Adipose tissue (tissue), 3 donors: ENCODE data around the gene OR5C1. TPM values are rescaled to one million over a fixed set of nuclear protein-coding genes. Genes with fewer than 3 reads are reported as not detected.
"Not testable (repeated sequence)": the region's sequence is repeated elsewhere in the genome, so short reads cannot be mapped to it uniquely, and the experiment has no call there.

ENCODE experiments used
- H3K27ac ChIP-seq: one replicate; pipeline ENCODE4 v1.5.1; 2013; ENCODE audit warnings: low read depth, low read length
- WGBS, 3 donors: extraction: QIAGEN DNeasy Blood & Tissue Kit; methylation state at CpG; one replicate each; pipeline ENCODE4 v1.1.7; 2013; 5-methylcytosine and 5-hydroxymethylcytosine counted together
- polyA plus RNA-seq, 3 donors: library from polyadenylated mRNA; stranded (reverse); fragments of 200-250 nt; gene quantifications; one replicate each; pipeline ENCODE4 v1.2.3, GENCODE V29; 2013
- donor health status: healthy with polysubstance abuse.
- donor health status: Bipolar disorder and iron deficiency.
- donor health status: healthy.

OR5C1 gene
- polyA plus RNA-seq, 3 donors: 0.34 TPM; not detected in 2

DNA sequence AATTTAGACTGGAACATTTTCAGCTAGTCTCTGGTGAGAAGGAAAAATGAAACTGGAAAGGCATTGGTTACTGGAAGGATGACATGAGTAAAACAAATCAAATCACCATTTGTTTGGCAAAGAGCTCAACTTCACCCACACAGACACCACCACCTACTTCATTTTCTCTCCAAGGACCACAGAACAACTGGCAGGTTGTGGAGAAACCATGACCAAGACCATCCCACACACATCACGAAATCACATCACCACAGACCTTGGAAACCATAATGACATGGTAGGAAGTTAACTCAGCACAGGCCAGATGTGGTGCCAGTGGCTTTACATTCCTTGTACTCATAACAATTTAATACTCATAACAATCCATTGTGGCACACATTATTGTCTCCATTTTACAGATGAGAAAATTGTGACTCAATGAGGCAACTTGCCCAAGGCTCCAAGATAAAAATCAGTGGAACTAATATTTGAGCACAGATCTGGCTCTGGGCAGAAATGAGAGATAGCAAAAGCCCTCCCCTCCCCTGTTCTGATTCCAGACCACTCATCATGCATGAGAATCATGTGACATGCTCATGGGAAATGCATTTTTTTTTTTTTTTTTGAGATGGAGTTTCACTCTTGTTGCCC lies 18.7 kb downstream of the OR5C1 start:
- 75 to 83% (median 75%) methylated on average over 1 of the region's 1 CpG for WGBS, 3 donors
- H3K27ac ChIP-seq: no peak overlapping the region

DNA sequence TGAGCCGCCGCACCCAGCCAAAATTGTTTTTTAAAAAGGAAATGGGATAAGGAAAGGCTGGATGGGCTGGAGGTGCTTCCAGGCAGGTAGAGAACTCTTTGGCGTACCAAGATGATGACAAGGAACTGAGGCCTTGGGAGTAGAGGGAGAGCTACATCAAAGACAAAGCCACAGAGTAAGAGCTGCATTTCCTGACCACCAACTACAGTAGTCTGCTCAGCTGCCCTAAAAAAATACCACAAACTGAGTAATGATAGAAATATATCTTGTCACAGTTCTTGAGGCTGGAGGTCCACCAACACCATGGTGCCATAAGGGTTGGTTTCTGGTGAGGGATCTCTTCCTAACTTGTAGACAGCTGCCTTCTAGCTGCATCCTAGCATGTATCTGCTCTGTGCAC lies 19.4 kb downstream of the OR5C1 start:
- 91 to 96% (median 93%) methylated on average over 3 of the region's 3 CpGs for WGBS, 3 donors
- H3K27ac ChIP-seq: no peak overlapping the region

DNA sequence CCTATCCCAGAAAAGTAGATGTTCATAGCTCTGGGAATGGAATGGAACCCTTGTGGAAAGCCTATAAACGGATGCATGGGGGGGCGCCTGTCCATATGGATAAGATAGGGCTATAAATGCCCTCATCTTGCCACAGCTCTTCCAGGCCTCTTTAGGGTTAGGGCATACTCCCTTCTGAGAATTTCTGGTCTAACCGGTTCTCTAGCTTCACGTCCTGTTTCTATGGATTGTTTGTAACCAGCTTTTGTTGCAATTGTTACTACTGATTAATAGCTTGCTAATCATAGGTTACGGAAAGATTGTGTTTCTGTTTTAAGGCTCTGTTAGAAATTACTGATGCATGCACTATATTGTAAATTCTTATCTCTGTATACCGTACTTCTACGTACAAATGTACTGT lies 20.5 kb downstream of the OR5C1 start:
- 37 to 90% (median 78%) methylated on average over 7 of the region's 7 CpGs for WGBS, 3 donors
- H3K27ac ChIP-seq: not testable (repeated sequence)

DNA sequence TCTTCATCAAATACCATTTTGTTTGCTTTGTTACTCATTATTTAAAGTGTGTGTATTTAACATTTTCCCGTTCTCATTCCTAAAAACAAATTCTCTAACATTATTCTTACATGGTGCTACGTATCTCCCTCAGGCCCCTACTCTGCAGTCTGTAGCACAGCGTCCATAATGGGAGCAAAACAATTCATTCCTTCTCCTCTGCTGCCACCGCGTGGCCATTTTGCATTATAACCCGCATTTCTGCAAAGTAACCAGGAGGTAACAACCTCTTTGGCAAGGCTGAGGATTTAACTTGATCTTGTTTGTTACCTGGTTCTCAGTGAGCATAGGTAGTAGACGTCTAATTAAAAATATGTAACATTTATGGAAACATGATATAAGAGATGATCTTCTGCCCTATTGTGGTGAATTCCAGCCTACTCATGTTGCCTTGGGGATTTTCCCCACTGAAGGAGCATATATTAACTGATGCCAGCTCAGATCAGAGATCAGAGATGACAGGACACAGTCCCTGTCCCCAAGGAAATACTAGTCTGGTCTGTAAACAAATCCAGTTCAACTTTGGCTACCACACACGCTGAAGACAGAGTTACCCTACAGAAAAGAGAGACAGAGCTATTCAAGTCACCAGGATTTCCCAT lies 21.7 kb downstream of the OR5C1 start:
- no peak overlapping the region for H3K27ac ChIP-seq
- WGBS, 3 donors: 4 to 7% (median 4%) methylated on average over 8 of the region's 8 CpGs

DNA sequence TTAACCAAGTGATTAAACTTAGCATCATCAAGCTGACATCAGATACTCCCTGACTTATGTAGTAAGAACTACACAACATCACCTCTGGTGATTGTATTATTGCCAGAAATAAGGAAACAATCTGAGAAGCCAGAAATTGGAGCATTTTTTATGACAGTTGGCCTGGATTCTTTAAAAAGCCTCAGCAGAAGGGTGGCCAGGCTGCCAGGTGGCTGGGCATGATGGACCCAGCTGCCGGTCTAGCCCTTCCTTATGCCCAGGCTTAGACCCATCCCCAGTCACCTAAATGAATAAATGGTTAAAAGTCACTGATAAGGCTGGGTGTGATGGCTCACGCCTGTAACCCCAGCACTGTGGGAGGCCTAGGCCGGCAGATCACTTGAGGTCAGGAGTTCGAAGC lies 24.0 kb downstream of the OR5C1 start:
- 71 to 81% (median 80%) methylated on average over 4 of the region's 4 CpGs for WGBS, 3 donors
- no peak overlapping the region for H3K27ac ChIP-seq

DNA sequence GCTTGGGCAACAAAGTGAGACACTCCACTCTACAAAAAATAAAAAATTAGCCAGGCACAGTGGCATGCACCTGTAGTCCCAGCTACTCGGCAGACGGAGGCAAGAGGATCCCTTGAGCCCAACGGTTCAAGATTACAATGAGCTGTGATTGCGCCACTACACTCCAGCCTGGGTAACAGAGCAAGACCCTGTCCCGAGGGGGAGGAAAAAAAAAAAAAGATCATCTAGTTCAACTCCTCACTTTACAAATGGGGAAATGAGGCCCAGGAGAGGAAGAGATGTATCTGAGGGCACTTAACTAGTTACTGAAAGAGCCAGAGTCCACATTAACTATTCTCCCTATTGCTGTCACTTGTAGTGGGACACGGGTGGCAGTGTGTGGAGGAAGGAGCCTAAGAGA lies 25.8 kb downstream of the OR5C1 start:
- H3K27ac ChIP-seq: no peak overlapping the region
- WGBS, 3 donors: 45 to 71% (median 47%) methylated on average over 6 of the region's 6 CpGs

DNA sequence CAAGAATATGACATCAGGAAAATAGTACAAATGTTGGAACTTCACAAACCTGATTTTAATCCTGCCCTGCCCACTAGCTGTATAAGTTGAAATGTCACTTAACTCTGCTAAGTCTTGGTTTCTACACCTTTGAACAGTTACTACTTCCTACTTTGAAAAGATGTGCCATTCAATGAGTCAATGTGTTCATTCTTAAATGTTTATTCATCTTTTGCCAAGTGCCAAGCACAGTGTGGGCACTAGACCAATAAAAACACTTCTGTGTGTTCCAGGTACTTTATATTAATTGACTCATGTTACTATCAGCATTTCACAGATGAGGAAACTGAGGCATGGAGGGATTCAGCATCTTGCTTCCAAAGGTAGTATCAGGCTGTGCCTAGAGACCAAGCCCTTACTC lies 26.8 kb downstream of the OR5C1 start:
- H3K27ac ChIP-seq: no peak overlapping the region

DNA sequence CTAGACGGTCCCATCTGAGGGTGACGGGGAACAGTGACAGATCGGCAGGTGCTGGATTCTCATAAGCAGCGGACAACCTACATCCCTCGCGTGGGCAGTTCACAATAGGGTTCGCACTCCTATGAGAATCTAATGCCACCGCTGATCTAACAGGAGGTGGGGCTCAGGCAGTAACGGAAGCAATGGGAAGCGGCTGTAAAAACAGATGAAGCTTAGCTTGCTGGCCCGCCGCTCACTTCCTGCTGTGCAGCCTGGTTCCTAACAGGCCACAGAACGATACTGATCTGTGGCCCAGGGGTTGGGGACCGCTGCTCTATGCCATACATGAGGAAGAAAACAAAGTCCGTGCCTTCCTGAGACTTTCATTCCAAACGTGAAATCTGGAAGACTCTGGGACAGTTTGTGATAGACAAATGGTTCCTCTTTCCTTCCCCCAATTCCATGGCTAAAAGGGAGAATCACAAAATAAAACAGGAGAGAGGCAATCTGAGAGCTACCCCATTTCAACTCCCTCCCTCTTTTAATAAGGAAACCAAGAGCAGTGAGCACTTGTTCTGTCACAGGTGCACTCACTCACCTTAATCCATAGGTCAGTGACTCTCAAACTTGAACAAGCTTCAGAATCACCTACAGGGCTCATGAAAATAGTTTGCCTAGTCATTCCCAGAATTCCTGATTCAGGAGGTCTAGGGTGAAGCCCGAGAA lies 27.6 kb downstream of the OR5C1 start:
- 44 to 69% (median 53%) methylated on average over 17 of the region's 17 CpGs for WGBS, 3 donors
- H3K27ac ChIP-seq: no peak overlapping the region

DNA sequence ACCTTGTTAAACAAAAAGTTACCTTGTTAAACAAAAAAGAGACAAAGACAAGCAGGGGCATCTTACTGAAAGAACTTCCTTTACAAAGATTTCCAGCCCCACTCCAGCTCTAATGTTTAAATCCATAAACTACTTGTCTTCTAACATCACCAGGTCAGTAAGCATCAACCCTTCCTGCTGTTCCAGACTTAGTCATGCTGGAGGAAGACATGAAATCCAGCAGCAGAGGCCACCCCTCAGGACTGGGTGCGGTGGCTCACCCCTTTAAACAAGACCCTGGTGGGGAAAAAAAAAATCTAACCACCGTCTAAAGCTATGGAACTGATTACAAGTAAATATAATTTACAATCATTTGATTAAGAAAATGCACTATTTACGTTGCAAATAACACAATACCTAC lies 30.6 kb downstream of the OR5C1 start:
- WGBS, 3 donors: 61 to 69% (median 63%) methylated on average over 3 of the region's 3 CpGs
- no peak overlapping the region for H3K27ac ChIP-seq

DNA sequence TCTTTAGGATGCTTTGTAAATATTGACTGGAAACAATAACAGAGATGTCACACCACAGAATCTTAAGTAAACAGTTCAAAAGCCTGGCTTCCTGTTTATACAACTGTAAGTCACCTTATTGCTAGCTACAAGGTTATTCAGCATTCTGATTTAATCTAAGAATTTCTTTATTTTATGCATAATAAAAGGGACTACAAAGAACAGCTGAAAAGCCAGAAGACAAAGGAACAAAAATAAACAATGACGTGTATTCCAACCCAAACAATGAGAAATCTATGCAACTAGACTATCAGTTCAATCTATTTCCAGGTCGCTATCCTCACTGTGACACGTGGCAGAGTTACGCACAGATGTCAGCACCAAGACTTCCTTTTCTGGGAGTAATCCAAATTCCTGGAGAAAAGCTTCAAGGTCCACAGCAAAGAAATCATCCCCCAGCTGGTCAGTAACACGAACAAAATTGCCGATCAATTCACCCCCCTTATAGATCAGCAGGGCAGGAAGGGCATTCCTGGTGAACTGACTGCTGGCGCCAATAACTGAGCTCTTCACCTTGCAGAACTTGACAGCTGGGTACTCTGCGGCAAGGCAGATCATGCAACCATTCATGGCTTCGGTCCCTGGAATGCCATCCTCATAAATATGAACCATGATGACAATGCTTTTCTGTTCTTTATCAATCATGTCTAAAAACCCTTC lies 31.2 kb downstream of the OR5C1 start:
- H3K27ac ChIP-seq: no peak overlapping the region
- WGBS, 3 donors: 65 to 72% (median 67%) methylated on average over 9 of the region's 9 CpGs

DNA sequence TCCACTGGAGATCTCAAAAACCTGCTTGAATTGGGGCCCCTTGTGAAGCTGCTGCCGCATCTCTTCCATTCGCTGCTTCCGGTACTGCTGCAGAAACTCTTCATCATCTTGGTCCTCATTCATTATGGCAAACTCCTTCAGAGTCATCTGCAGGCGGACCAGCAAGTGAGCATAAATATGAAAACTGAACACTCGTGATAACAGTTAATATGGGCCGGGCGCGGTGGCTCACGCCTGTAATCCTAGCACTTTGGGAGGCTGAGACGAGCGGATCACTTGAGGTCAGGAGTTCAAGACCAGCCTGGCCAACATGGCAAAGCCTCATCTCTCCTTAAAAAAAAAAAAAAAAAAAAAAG lies 31.7 kb downstream of the OR5C1 start:
- H3K27ac ChIP-seq: no peak overlapping the region
- WGBS, 3 donors: 93 to 95% (median 95%) methylated on average over 11 of the region's 11 CpGs

DNA sequence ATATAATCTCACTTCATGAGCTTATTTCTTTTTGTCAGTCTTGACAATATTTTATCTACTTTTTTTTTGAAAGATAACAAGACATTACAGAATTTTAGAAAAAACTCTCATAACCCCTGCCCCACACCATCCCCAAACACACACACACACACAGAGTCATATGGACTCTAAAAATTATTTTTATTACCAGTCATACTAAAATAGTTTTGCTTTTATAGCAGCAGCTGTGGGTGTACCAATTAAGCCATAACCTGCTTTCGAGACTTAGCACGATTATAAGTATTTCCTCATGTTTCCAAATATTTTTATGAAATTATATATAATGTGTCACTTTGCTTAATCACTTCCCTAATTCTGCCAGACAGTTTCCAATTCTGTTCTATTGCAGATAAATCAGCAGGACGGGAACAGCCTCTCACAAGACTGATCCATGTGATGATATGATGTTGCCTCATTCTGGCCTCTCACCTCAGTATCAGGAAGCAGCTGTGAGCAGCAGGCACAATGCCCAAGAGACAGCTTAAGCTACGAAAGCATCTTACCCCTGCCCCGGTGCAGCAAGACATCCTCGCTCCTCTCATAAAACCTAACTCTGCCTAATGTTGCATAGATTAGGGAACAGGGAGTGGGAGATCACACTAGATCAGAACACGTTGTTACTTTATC lies 32.7 kb downstream of the OR5C1 start:
- 22 to 67% (median 23%) methylated on average over 7 of the region's 7 CpGs for WGBS, 3 donors
- no peak overlapping the region for H3K27ac ChIP-seq

DNA sequence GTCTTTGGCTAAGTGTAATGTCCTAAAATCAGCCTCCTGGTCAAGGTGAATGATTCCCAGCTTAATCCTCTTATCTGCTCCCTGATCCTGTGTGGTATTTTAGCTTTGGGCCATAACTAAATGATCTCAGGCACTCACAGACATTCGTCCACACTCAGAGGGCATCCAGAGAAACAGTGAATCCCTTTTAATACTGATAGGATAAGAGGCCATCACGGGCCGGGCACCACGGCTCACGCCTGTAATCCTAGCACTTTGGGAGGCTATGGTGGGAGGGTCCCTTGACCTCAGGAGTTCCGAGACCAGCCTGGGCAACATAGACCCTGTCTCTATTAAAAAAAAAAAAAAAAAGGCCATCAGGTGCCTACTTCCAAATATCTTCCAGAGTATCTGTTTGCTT lies 33.3 kb downstream of the OR5C1 start:
- H3K27ac ChIP-seq: no peak overlapping the region
- 91 to 93% (median 92%) methylated on average over 6 of the region's 6 CpGs for WGBS, 3 donors

DNA sequence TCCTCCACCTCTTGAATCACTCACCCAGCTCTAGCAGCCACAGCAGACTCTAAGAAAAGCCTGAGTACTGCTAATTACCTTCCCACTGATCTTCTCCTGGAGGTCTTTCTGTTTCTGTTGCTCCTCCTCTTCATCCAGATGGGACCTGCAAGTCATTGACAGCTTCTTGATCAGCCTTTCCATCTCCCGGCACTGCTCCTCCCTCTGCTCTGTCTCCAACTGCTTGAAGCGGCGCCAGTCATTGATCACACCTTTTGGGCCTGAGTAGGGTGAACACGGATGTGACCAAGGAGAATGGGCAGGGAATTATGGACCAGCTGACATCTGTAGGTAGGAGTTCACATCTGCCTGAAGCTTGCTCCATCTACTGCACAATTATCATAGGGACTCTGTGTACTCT lies 34.2 kb downstream of the OR5C1 start:
- H3K27ac ChIP-seq: no peak overlapping the region
- 85 to 98% (median 93%) methylated on average over 4 of the region's 4 CpGs for WGBS, 3 donors

DNA sequence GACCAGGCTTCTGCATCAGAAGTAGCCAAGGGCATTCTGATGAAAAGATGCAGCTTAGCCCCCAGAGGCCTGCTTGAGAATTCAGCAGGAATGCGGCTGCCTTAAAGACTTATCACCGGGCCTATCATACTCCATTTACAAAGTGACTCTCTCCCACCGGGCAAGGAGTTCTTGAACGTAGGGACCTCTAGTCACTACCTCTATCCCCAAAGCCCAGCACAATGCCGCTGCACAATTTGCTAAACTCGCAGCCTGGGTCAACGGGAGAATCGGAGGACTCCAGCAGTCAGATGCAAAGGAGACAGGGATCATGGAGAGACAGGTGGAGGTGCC lies 39.0 kb downstream of the OR5C1 start:
- WGBS, 3 donors: 0 to 1% (median 0%) methylated on average over 8 of the region's 8 CpGs
- no peak overlapping the region for H3K27ac ChIP-seq

DNA sequence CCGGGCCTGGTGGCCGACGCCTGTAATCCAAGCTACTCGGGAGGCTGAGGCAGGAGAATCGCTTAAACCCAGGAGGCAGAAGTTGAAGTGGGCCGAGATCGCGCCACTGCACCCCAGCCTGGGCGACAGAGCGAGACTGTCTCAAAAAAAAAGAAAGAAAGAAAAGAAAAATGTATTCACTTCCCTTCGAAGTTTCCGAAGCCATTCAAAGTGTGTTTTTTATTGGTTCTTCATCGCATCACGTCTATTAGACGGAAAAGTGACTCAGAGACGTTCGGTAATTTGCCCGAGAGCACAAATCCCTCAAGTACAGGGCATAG lies 40.2 kb downstream of the OR5C1 start:
- not testable (repeated sequence) for H3K27ac ChIP-seq
- WGBS, 3 donors: 67 to 72% (median 71%) methylated on average over 18 of the region's 18 CpGs

DNA sequence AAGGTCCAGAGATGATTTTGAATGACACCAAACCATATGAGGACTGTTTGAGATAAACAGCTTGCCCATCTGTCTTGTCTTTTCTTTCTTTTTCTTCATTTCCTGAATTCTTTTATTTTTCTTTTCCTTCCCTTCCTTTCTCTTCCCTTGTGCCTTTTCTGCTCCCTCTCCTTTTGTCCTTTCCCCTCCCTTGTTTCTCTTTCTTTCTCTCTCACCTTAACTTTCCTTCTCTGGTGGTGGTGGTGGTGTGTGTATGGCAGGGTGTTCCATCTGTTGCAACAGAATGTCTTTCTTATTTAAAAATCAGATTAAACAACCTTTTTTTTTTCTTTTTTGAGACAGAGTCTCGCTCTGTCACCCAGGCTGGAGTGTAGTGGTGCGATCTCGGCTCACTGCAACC lies 43.5 kb downstream of the OR5C1 start:
- no peak overlapping the region for H3K27ac ChIP-seq
- WGBS, 3 donors: 79 to 96% (median 83%) methylated on average over 3 of the region's 3 CpGs

DNA sequence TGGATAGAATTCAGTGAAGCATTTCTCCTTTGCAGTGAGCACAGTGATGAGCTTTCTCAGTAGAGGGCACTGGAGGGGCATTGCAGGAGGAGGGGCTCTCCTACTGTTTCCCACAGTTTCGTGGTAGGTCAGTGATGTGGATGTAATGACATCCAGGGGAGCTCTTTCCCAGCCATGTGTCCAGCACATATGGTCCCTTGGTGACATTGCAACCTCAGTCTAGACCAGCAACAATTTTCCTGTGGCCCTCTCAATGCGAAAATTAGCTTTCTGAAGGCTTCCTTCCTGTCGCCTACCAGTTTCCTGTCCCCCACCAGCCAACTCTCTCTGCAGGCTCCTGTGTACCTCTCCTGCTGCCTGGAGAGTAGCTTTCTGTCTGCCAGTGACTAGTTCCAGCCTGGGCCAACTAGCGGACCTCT lies 46.6 kb downstream of the OR5C1 start:
- WGBS, 3 donors: 33 to 56% (median 35%) methylated on average over 4 of the region's 4 CpGs
- H3K27ac ChIP-seq: no peak overlapping the region

DNA sequence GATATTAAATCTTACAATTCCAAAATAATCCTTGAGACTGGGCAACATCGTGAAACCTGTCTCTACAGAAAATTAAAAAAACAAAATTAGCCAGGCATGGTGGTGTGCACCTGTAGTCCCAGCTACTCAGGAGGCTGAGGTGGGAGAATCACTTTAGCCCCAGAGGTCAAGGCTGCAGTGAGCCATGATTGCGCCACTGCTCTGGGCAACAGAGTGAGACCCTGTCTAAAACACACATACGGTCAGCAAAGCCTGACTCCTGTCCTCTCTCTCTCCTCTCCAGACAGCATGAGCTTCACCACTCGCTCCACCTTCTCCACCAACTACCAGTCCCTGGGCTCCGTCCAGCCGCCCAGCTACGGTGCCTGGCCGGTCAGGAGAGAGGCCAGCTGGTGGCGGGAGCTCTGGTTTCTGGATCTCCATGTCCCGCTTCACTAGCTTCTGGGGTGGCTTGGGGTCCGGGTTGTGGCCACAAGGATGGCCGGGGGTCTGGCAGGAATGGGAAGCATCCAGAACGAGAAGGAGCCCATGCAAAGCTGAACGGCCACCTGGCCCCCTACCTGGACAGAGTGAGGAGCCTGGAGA lies 48.6 kb downstream of the OR5C1 start:
- no peak overlapping the region for H3K27ac ChIP-seq
- WGBS, 3 donors: 92 to 95% (median 93%) methylated on average over 14 of the region's 14 CpGs
